ENCODE data around the gene HMGCLL1.

DNA sequence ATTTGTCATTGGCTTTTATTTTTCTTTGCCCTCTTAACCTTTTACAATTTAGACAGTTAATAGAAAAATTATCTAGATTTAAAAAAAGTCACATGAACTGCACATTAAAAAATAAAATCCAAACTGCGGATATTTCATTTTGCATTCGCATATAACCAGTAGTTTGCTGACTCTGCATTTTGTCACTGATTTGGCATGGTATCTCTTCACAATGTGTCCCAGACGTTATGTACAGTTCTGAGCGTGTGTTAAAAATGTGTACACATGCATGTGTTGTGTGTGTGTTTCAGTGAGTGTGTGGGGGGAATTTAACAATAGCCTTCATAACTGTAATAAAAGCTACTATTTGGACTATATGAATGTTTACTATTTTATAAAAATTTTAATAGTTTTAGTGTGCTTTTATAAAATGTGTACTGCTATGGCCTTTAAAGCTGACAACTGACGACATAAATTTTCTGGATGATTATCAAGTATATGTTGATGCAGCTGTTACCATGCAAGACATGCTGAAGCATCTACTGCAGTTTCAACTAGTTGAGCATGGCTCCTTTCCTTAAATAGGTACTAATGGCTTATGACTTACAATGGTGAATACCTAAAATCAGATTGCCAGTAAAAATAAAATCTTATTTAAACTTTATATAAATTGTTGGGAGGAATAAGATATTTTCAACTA is 67.7 kb downstream of the HMGCLL1 start:
- TF ChIP-seq POLR2A (IDR thresholded peaks at IDR 0.05; ENCODE audit: low read length) (no peak), GATA1 (IDR thresholded peaks at IDR 0.05; ENCODE audit: low read depth, low read length) (no peak)

All from erythroblast (primary cell).